ENCODE results near the gene TBC1D2. TPM values are rescaled to one million over a fixed set of nuclear protein-coding genes. Genes with fewer than 3 reads are reported as not detected.

Gene TBC1D2
- total RNA-seq, 2 experiments from 2014 or later, result 3.1 to 5.5 TPM

DNA sequence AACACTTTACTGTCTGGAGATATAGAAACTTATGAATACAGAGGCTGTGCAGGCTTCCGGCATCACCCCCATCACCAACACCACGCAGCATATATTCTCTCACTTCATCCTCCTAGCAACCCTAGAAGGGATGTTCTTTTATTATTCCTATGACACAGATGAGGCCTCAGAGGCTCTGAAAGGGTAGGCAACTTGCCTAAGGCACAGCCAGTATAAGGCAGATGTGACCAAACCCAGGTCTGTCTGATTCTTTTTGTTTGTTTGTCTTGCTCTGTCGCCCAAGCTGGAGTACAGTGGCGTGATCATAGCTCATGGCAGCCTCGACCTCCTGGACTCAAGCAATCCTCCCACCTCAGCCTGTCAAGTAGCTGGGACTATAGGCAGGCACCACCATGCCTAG, 40.2 kb downstream of the TBC1D2 start:
- Histone ChIP-seq H3K79me2 (ENCODE audit: insufficient read depth, low read depth, low read length) (no peaks in the 10 kb centered on the region), H3K4me3 (ENCODE audit: low read depth, low read length, poor library complexity, severe bottlenecking) (no peak overlapping the region), H3K9me2 (ENCODE audit: insufficient read depth, low read length) (no peaks in the 10 kb centered on the region), H3K9me3 (ENCODE audit: low read length) (no peaks in the 10 kb centered on the region), H3K36me3 (ENCODE audit: insufficient read depth, low read length) (no peaks in the 10 kb centered on the region), H3K4me1 (ENCODE audit: insufficient read depth, low read length, poor library complexity, severe bottlenecking) (no peaks in the 10 kb centered on the region), H3K27ac (ENCODE audit: low read depth, low read length, poor library complexity, severe bottlenecking) (no peak overlapping the region), H3K4me2 (ENCODE audit: low read length) (no peak overlapping the region), H4K20me1 (ENCODE audit: insufficient read depth, low read length) (no peaks in the 10 kb centered on the region), H2AFZ (ENCODE audit: low read length) (no peak overlapping the region)
- ChIA-PET CTCF (ENCODE audit: unreplicated experiment) (no interaction called here), POLR2A (no interaction called here)
- DNase-seq (ENCODE audit: low spot score), result no peak
- TF ChIP-seq, protein P1, sequence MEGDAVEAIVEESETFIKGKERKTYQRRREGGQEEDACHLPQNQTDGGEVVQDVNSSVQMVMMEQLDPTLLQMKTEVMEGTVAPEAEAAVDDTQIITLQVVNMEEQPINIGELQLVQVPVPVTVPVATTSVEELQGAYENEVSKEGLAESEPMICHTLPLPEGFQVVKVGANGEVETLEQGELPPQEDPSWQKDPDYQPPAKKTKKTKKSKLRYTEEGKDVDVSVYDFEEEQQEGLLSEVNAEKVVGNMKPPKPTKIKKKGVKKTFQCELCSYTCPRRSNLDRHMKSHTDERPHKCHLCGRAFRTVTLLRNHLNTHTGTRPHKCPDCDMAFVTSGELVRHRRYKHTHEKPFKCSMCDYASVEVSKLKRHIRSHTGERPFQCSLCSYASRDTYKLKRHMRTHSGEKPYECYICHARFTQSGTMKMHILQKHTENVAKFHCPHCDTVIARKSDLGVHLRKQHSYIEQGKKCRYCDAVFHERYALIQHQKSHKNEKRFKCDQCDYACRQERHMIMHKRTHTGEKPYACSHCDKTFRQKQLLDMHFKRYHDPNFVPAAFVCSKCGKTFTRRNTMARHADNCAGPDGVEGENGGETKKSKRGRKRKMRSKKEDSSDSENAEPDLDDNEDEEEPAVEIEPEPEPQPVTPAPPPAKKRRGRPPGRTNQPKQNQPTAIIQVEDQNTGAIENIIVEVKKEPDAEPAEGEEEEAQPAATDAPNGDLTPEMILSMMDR (conservative IDR thresholded peaks at IDR 0.05; ENCODE audit: low read length), result no peak
- no peak for TF ChIP-seq EZH2phosphoT487 (IDR thresholded peaks at IDR 0.05; ENCODE audit: borderline replicate concordance, low read depth, low read length)
- BruUV-seq (replicated peaks), result no TSS peak
- intact Hi-C loops (cut with micrococcal nuclease; ENCODE audit: unreplicated experiment), result no loop called here

- CTCF ChIA-PET (ENCODE audit: unreplicated experiment), result no interaction called here
- H4K20me1 ChIP-seq (ENCODE audit: insufficient read depth, low read length), result no peaks in the 10 kb centered on the region
- no TSS peak for BruUV-seq (replicated peaks)
- H3K4me2 ChIP-seq (ENCODE audit: low read length), result no peak overlapping the region
- no peaks in the 10 kb centered on the region for H3K79me2 ChIP-seq (ENCODE audit: insufficient read depth, low read depth, low read length)
- DNase-seq (ENCODE audit: low spot score), result no peak
- no peak overlapping the region for H3K4me3 ChIP-seq (ENCODE audit: low read depth, low read length, poor library complexity, severe bottlenecking)
- POLR2A ChIA-PET, result no interaction called here
- H3K36me3 ChIP-seq (ENCODE audit: insufficient read depth, low read length), result no peaks in the 10 kb centered on the region
- H3K9me2 ChIP-seq (ENCODE audit: insufficient read depth, low read length), result no peaks in the 10 kb centered on the region
- no peak overlapping the region for H2AFZ ChIP-seq (ENCODE audit: low read length)
- H3K4me1 ChIP-seq (ENCODE audit: insufficient read depth, low read length, poor library complexity, severe bottlenecking), result no peaks in the 10 kb centered on the region
- H3K9me3 ChIP-seq (ENCODE audit: low read length), result no peaks in the 10 kb centered on the region
- no peak overlapping the region for H3K27ac ChIP-seq (ENCODE audit: low read depth, low read length, poor library complexity, severe bottlenecking)
- TF ChIP-seq, protein P1 (conservative IDR thresholded peaks at IDR 0.05; ENCODE audit: low read length), result no peak
- no peak for TF ChIP-seq EZH2phosphoT487 (IDR thresholded peaks at IDR 0.05; ENCODE audit: borderline replicate concordance, low read depth, low read length)
- intact Hi-C loops (cut with micrococcal nuclease; ENCODE audit: unreplicated experiment), result no loop called here
These were observed 40.6 kb downstream of the TBC1D2 start for GRCh38 chr9:98214811-98215210.

DNA sequence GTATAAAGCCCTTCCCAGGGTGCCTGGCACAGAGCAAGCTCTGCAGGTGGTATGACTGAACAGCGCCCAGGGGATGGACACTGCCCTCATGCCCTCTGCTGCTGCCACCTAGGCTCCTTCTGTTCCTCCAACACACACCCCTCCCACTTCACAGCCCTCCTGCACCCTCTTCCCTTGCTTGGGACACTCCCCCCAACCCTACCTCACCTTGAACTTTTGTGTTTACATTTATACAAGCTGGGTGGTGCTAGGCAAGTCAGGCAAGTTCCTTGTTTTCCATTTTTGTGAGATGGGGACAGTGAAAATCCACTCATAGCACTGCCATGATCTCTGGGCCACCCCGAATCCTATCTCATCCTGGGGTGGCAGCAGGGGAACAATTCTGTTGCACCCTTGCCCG, 44.2 kb downstream of the TBC1D2 start:
- intact Hi-C loops (cut with micrococcal nuclease; ENCODE audit: unreplicated experiment), result no loop called here
- CTCF ChIA-PET (ENCODE audit: unreplicated experiment), result interaction anchor here (0.8 kb wide), 1 partner anchor 109 kb away, joined by 3 read pairs; no protein-coding TSS in a partner anchor

More for the DNA sequence above, 44.2 kb downstream of the TBC1D2 start:
- H3K4me1 ChIP-seq (ENCODE audit: insufficient read depth, low read length, poor library complexity, severe bottlenecking), result peaks cover 8% of the 10 kb centered on the region
- H3K79me2 ChIP-seq (ENCODE audit: insufficient read depth, low read depth, low read length), result no peaks in the 10 kb centered on the region
- POLR2A ChIA-PET, result no interaction called here
- H3K9me3 ChIP-seq (ENCODE audit: low read length), result no peaks in the 10 kb centered on the region
- H3K9me2 ChIP-seq (ENCODE audit: insufficient read depth, low read length), result no peaks in the 10 kb centered on the region
- H3K4me2 ChIP-seq (ENCODE audit: low read length), result no peak overlapping the region
- TF ChIP-seq EZH2phosphoT487 (IDR thresholded peaks at IDR 0.05; ENCODE audit: borderline replicate concordance, low read depth, low read length), result no peak
- TF ChIP-seq, protein P1 (conservative IDR thresholded peaks at IDR 0.05; ENCODE audit: low read length), result no peak
- BruUV-seq (replicated peaks), result no TSS peak
- no peak overlapping the region for H3K4me3 ChIP-seq (ENCODE audit: low read depth, low read length, poor library complexity, severe bottlenecking)
- DNase-seq (ENCODE audit: low spot score), result no peak
- no peak overlapping the region for H2AFZ ChIP-seq (ENCODE audit: low read length)
- no peaks in the 10 kb centered on the region for H3K36me3 ChIP-seq (ENCODE audit: insufficient read depth, low read length)
- no peaks in the 10 kb centered on the region for H4K20me1 ChIP-seq (ENCODE audit: insufficient read depth, low read length)
- no peak overlapping the region for H3K27ac ChIP-seq (ENCODE audit: low read depth, low read length, poor library complexity, severe bottlenecking)
